Esophagus mucosa (tissue), 1 donor: ENCODE measurements around the gene LPP. TPM values are rescaled to one million over a fixed set of nuclear protein-coding genes. Genes with fewer than 3 reads are reported as not detected.
A peak's percentile ranks its signal among the peaks of the same experiment; 100 is the strongest.

Source experiments
- ATAC-seq: fragments of 200-7000 bp; cut with Tn5 transposase; one replicate; pipeline ENCODE4 v1.9.1; 2020
- total RNA-seq: library from RNA; stranded (reverse); gene quantifications from one replicate; pipeline ENCODE4 v1.2.4, GENCODE V29; 2023
- donor health status: DM: yes; HTN: yes; CAD: no.

Gene LPP
- total RNA-seq, 1 donor from 2014 or later: 89.0 TPM

GRCh38 chr3:188223936-188224335 is 70.0 kb downstream of the LPP start:
- no peak for ATAC-seq

- ATAC-seq: no peak
These were observed 73.5 kb downstream of the LPP start for GRCh38 chr3:188227442-188227841.

GRCh38 chr3:188229177-188229576 is 75.2 kb downstream of the LPP start:
- no peak for ATAC-seq

GRCh38 chr3:188229726-188230125 is 75.8 kb downstream of the LPP start:
- ATAC-seq: no peak

GRCh38 chr3:188230962-188231361 is 77.0 kb downstream of the LPP start:
- ATAC-seq: peak; percentile 73

GRCh38 chr3:188231456-188231855 is 77.5 kb downstream of the LPP start:
- ATAC-seq: no peak

- ATAC-seq: no peak
These were observed 78.7 kb downstream of the LPP start for GRCh38 chr3:188232656-188233055.

GRCh38 chr3:188233320-188233719 is 79.4 kb downstream of the LPP start:
- ATAC-seq: no peak

- no peak for ATAC-seq
These were observed 80.2 kb downstream of the LPP start for GRCh38 chr3:188234132-188234531.

GRCh38 chr3:188236271-188236670 is 82.3 kb downstream of the LPP start:
- ATAC-seq: no peak

- no peak for ATAC-seq
These were observed 85.1 kb downstream of the LPP start for GRCh38 chr3:188239035-188239434.

- no peak for ATAC-seq
These were observed 85.6 kb downstream of the LPP start for GRCh38 chr3:188239577-188239976.

GRCh38 chr3:188240189-188240981 is 86.4 kb downstream of the LPP start:
- no peak for ATAC-seq

- ATAC-seq: no peak
These were observed 87.1 kb downstream of the LPP start for GRCh38 chr3:188241072-188241471.

GRCh38 chr3:188241883-188242282 is 87.9 kb downstream of the LPP start:
- no peak for ATAC-seq

GRCh38 chr3:188242436-188243123 is 88.6 kb downstream of the LPP start:
- ATAC-seq: peak; percentile 31

- ATAC-seq: no peak
These were observed 89.3 kb downstream of the LPP start for GRCh38 chr3:188243124-188243795.

- peak; percentile 70 for ATAC-seq
These were observed 90.5 kb downstream of the LPP start for GRCh38 chr3:188244395-188244861.

GRCh38 chr3:188246905-188247304 is 92.9 kb downstream of the LPP start:
- no peak for ATAC-seq

- no peak for ATAC-seq
These were observed 94.1 kb downstream of the LPP start for GRCh38 chr3:188248036-188248561.

GRCh38 chr3:188253123-188253793 is 99.3 kb downstream of the LPP start:
- ATAC-seq: no peak

GRCh38 chr3:188253800-188254452 is 100.0 kb downstream of the LPP start:
- no peak for ATAC-seq
